ENCODE results near the gene CHAD. TPM values are rescaled to one million over a fixed set of nuclear protein-coding genes. Genes with fewer than 3 reads are reported as not detected.
"Not testable (repeated sequence)": the region's sequence is repeated elsewhere in the genome, so short reads cannot be mapped to it uniquely, and the experiment has no call there.

CHAD gene
- polyA plus RNA-seq, 1 experiment: not detected

DNA sequence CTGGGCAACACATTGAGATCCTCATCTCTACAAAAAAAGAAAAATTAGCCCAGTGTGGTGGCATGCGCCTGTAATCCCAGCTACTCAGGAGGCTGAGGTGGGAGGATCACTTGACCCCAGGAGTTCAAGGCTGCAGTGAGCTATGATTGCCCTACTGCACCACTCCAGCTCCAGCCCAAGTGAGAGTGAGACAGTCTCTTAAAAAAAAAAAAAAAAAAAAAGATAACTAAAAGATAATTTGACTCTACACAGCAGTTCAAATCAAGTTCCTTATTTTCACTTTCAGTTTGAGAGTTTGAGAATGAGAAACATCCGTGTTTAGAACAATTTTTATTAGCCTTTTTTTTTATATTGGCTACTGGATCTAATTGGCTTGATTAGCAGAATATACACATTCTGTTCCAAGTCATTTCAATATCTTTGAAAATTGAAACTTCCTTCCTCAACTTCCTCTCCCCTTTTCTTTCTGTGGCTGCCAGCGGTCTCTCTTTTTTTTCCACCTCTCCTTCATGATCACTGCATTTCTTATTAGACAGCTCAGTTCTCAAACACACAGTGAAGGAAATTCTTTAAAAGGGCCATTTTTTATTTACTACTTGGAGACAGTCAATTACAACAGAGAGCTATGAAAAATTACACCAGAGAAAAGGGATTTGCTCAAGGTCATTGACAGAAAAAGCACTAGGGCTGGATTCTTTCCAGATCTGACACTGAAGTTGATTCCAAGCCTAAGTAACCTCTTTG lies 47.2 kb downstream of the CHAD start:
- no peak for DNase-seq (ENCODE audit: low read depth)
- CTCF ChIA-PET: interaction anchor here (1.1 to 3.6 kb wide), 2 partner anchors 24 to 58 kb away, joined by 3 to 19 read pairs; partner anchors contain the start of gene LRRC59
- POLR2A ChIA-PET: no interaction called here

DNA sequence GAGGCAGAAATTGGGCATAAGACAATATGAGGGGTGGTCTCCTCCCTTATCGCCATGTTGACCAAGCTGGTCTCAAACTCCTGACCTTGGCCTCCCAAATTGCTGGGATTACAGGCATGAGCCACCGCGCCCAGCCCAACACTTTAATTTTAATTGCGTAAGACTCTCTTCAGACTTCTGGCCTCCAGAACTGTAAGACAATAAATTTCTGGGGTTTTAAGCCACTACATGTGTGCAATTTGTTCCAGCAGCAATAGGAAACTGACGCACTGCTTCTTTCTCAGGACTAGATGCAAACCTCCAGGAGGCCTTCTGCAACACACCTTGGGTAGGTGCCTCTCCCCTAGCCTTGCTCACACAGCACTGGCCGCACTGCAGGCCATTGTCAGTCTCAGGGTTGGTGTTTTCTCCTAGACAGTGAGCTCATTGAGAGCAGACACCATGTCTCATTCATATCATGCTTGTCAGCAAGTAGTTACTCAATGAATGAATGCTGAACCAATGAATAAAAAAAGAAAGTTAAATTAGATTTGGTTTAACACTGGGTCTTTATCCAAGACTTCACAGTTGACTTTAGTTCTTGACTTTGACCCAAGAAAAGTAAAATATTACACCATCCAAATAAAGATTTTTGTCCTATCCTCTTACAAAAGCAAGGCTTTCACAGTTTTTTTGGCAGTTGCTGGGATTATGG lies 48.1 kb downstream of the CHAD start:
- DNase-seq (ENCODE audit: low read depth): no peak
- H3K4me3 ChIP-seq (ENCODE audit: low read depth, low read length): no peak overlapping the region
- TF ChIP-seq CTCF (IDR thresholded peaks at IDR 0.05; ENCODE audit: insufficient read depth, low read depth, low read length): no peak
- CTCF ChIA-PET: interaction anchor here (3.6 kb wide), 1 partner anchor 23 kb away, joined by 19 read pairs; the partner anchor contains the start of gene LRRC59
- no peaks in the 10 kb centered on the region for H3K36me3 ChIP-seq (ENCODE audit: control insufficient read depth, insufficient read depth, low read length)
- H3K27me3 ChIP-seq (ENCODE audit: control insufficient read depth, insufficient read depth, low read length): no peaks in the 10 kb centered on the region
- POLR2A ChIA-PET: no interaction called here

More for the DNA sequence above, 47.2 kb downstream of the CHAD start:
- H3K36me3 ChIP-seq (ENCODE audit: control insufficient read depth, insufficient read depth, low read length): no peaks in the 10 kb centered on the region
- no peak for TF ChIP-seq CTCF (IDR thresholded peaks at IDR 0.05; ENCODE audit: insufficient read depth, low read depth, low read length)
- H3K4me3 ChIP-seq (ENCODE audit: low read depth, low read length): no peak overlapping the region
- H3K27me3 ChIP-seq (ENCODE audit: control insufficient read depth, insufficient read depth, low read length): no peaks in the 10 kb centered on the region

DNA sequence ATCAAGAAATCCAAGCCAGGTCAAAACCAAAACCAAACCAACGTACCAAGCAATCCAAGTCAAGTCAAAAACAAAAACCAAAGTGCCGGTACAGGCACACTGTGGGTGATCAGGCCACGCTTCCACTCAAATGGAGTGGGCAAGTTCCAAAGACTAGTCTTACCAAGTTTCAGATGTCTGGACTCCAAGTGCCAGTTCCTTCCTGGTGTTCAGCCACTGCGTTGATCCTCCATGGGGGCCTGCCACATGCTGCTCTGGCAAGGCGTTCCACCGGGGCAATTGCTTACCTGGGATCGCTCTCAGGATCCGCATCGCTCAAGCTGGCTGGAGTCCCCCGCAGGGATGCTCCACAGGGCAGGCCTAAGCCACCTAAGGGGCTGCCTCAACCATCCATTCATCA lies 49.1 kb downstream of the CHAD start:
- DNase-seq (ENCODE audit: low read depth); POLR2A ChIA-PET; H3K36me3 ChIP-seq (ENCODE audit: control insufficient read depth, insufficient read depth, low read length); H3K4me3 ChIP-seq (ENCODE audit: low read depth, low read length); H3K27me3 ChIP-seq (ENCODE audit: control insufficient read depth, insufficient read depth, low read length): not testable (repeated sequence)
- CTCF ChIA-PET: interaction anchor here (3.6 kb wide), 1 partner anchor 22 kb away, joined by 19 read pairs; the partner anchor contains the start of gene LRRC59

DNA sequence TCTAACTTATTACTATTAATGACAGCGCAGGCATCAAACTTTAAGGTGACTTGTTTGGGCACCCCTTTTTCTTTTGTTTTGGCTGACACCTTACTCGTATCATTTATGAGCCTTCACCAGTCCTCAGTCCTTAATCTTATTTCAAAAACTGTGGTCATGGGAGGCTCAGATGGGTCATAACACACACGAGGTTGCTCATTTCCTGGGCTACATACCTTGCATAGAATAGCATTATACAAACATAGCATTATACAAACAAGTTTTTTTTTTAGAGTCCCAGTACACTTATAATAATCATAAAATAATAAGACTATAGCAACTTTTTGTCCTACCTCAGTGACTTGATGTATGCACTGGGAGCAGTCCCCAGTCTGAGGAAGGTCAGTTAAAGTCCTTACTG lies 53.9 kb downstream of the CHAD start:
- Histone ChIP-seq H3K27me3 (ENCODE audit: control insufficient read depth, insufficient read depth, low read length) (no peaks in the 10 kb centered on the region), H3K36me3 (ENCODE audit: control insufficient read depth, insufficient read depth, low read length) (no peaks in the 10 kb centered on the region), H3K4me3 (ENCODE audit: low read depth, low read length) (no peak overlapping the region)
- ChIA-PET CTCF (no interaction called here), POLR2A (no interaction called here)
- DNase-seq (ENCODE audit: low read depth): no peak
- no peak for TF ChIP-seq CTCF (IDR thresholded peaks at IDR 0.05; ENCODE audit: insufficient read depth, low read depth, low read length)

Other genes with a start within 250 kb of the CHAD start
- 0.58 and 0.67 TPM in 2 replicates for gene TMEM92, start 194.4 kb downstream of the CHAD start, polyA plus RNA-seq (2011; rRNA removed)
- gene XYLT2, start 122.8 kb downstream of the CHAD start, polyA plus RNA-seq (2011; rRNA removed): 15.4 and 25.0 TPM in 2 replicates
- gene MRPL27, start 95.7 kb downstream of the CHAD start, polyA plus RNA-seq (2011; rRNA removed): 115 and 142 TPM in 2 replicates
- 5.3 and 5.9 TPM in 2 replicates for gene EME1, start 95.7 kb downstream of the CHAD start, polyA plus RNA-seq (2011; rRNA removed)
- 110 and 119 TPM in 2 replicates for gene LRRC59, start 71.4 kb downstream of the CHAD start, polyA plus RNA-seq (2011; rRNA removed)
- 19.9 and 25.4 TPM in 2 replicates for gene ACSF2, start 42.7 kb downstream of the CHAD start, polyA plus RNA-seq (2011; rRNA removed)
- gene RSAD1, start 10.0 kb upstream of the CHAD start, polyA plus RNA-seq (2011; rRNA removed): 17.5 and 22.6 TPM in 2 replicates
- gene MYCBPAP, start 39.6 kb upstream of the CHAD start, polyA plus RNA-seq (2011; rRNA removed): 0.54 and 0.67 TPM in 2 replicates
- not detected in 2 replicates for gene EPN3, start 63.9 kb upstream of the CHAD start, polyA plus RNA-seq (2011; rRNA removed)
- 27.7 and 46.4 TPM in 2 replicates for gene SPATA20, start 78.3 kb upstream of the CHAD start, polyA plus RNA-seq (2011; rRNA removed)
- 0.01 and 0.02 TPM in 2 replicates for gene CACNA1G, start 91.8 kb upstream of the CHAD start, polyA plus RNA-seq (2011; rRNA removed)
- gene ABCC3, start 166.0 kb upstream of the CHAD start, polyA plus RNA-seq (2011; rRNA removed): 37.2 and 56.4 TPM in 2 replicates
- gene ANKRD40, start 239.0 kb upstream of the CHAD start, polyA plus RNA-seq (2011; rRNA removed): 19.0 and 29.5 TPM in 2 replicates